GM20000 (cell line): Measurements from ENCODE around the gene PPP4R2.

Experiments
- DNase-seq: peaks from one replicate; pipeline ENCODE4 v3.0.0; 2012; ENCODE audit warnings: low spot score
- TF ChIP-seq, protein P1 (sequence below): IDR thresholded peaks from 2 replicates; pipeline ENCODE4 v1.5.1; 2012; ENCODE audit warnings: mild to moderate bottlenecking, control low read depth; ENCODE audit errors: extremely low read depth, missing control alignments

The PPP4R2 gene

DNA sequence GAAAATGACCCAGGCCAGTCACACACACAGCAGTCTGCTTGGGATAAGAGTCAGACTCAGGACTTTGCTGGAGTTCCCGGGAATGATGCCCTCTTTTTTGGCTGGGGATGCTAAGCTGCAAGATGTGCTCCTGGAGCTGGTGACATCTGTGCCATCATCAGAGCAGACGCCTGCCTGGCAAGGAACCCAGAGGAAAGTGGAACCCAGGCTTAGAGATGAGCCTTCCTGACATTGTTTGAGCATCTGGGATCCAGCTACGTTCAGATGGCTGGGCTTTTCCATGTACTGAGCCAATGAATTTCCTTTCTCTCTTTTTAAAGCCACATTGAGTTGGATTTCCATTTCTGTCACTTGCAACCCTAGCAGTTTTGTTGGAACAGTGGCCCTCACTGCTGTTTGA is 118.1 kb downstream of the PPP4R2 start:
- TF ChIP-seq, protein P1, sequence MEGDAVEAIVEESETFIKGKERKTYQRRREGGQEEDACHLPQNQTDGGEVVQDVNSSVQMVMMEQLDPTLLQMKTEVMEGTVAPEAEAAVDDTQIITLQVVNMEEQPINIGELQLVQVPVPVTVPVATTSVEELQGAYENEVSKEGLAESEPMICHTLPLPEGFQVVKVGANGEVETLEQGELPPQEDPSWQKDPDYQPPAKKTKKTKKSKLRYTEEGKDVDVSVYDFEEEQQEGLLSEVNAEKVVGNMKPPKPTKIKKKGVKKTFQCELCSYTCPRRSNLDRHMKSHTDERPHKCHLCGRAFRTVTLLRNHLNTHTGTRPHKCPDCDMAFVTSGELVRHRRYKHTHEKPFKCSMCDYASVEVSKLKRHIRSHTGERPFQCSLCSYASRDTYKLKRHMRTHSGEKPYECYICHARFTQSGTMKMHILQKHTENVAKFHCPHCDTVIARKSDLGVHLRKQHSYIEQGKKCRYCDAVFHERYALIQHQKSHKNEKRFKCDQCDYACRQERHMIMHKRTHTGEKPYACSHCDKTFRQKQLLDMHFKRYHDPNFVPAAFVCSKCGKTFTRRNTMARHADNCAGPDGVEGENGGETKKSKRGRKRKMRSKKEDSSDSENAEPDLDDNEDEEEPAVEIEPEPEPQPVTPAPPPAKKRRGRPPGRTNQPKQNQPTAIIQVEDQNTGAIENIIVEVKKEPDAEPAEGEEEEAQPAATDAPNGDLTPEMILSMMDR, result no peak
- DNase-seq, result no peak

DNA sequence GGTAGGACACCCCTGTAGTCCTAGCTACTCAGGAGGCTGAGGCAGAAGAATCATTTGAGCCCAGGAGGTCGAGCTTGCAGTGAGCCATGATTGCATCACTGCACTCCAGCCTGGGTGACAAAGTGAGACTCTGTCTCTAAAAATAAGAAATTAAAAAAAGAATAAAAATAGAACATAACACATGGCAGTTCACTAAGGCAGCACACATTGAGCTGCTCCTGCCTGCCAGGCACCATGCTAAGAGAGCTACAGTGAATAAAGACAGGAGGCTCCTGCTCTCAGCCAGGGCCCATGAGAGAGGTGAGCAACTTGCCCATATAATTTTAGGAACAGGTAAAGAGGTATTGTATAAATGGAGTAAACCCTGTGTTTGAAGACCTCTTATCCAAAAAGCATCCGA is 119.2 kb downstream of the PPP4R2 start:
- no peak for DNase-seq
- TF ChIP-seq, protein P1, result no peak
